H54 (cell line): Measurements from ENCODE around the gene CUX1.
"Not testable (repeated sequence)": the region's sequence is repeated elsewhere in the genome, so short reads cannot be mapped to it uniquely, and the experiment has no call there.

Source experiments
- DNase-seq: peaks from one replicate; pipeline ENCODE4 v3.0.0; 2011; ENCODE audit warnings: low spot score, mixed read lengths; ENCODE audit not compliant: insufficient read length
- FAIRE-seq: peaks from 3 replicates; lab custom pipeline; 2011; peaks lifted over from hg19 to GRCh38; lab: Jason Lieb, UNC
- POLR2A ChIP-seq: IDR thresholded peaks from 2 replicates; pipeline ENCODE4 v1.6.1; 2011; ENCODE audit warnings: low read depth, mild to moderate bottlenecking, low read length

The CUX1 gene

GRCh38 chr7:102005933-102006480 lies 188.6 kb downstream of the CUX1 start:
- no peak for TF ChIP-seq POLR2A
- no peak for FAIRE-seq
- DNase-seq, result no peak

- FAIRE-seq, result no peak
- no peak for DNase-seq
- no peak for TF ChIP-seq POLR2A
Measured at GRCh38 chr7:102006695-102007094, 189.3 kb downstream of the CUX1 start.

- TF ChIP-seq POLR2A, result no peak
- FAIRE-seq (no peak), DNase-seq (no peak)
Measured at GRCh38 chr7:102008535-102009262, 191.3 kb downstream of the CUX1 start.

GRCh38 chr7:102009628-102010027 lies 192.2 kb downstream of the CUX1 start:
- no peak for TF ChIP-seq POLR2A
- DNase-seq, result no peak
- FAIRE-seq, result no peak

GRCh38 chr7:102012112-102012830 lies 194.8 kb downstream of the CUX1 start:
- not testable (repeated sequence) for DNase-seq, FAIRE-seq

GRCh38 chr7:102012941-102013461 lies 195.6 kb downstream of the CUX1 start:
- FAIRE-seq (no peak), DNase-seq (no peak)
- no peak for TF ChIP-seq POLR2A

GRCh38 chr7:102018876-102019275 lies 201.4 kb downstream of the CUX1 start:
- no peak for TF ChIP-seq POLR2A
- FAIRE-seq (no peak), DNase-seq (no peak)

GRCh38 chr7:102019461-102019860 lies 202.0 kb downstream of the CUX1 start:
- no peak for TF ChIP-seq POLR2A
- no peak for FAIRE-seq
- DNase-seq, result no peak

GRCh38 chr7:102021841-102022618 lies 204.6 kb downstream of the CUX1 start:
- FAIRE-seq (no peak), DNase-seq (no peak)
- no peak for TF ChIP-seq POLR2A

GRCh38 chr7:102024005-102024768 lies 206.8 kb downstream of the CUX1 start:
- DNase-seq (no peak), FAIRE-seq (no peak)
- no peak for TF ChIP-seq POLR2A

GRCh38 chr7:102024769-102025391 lies 207.5 kb downstream of the CUX1 start:
- no peak for FAIRE-seq
- TF ChIP-seq POLR2A, result no peak
- DNase-seq, result no peak

- not testable (repeated sequence) for FAIRE-seq, DNase-seq
Measured at GRCh38 chr7:102025777-102026176, 208.4 kb downstream of the CUX1 start.

GRCh38 chr7:102028206-102028826 lies 210.9 kb downstream of the CUX1 start:
- no peak for DNase-seq
- FAIRE-seq, result no peak

More at GRCh38 chr7:102028206-102028826, 210.9 kb downstream of the CUX1 start:
- TF ChIP-seq POLR2A, result no peak
